HG03196 (cell line): ENCODE results near the gene DOK6.

ENCODE experiments used
- ATAC-seq: cut with Tn5 transposase; IDR thresholded peaks from one replicate; pipeline ENCODE4 v1.9.1; 2021; ENCODE audit not compliant: unreplicated experiment

DOK6 gene

DNA sequence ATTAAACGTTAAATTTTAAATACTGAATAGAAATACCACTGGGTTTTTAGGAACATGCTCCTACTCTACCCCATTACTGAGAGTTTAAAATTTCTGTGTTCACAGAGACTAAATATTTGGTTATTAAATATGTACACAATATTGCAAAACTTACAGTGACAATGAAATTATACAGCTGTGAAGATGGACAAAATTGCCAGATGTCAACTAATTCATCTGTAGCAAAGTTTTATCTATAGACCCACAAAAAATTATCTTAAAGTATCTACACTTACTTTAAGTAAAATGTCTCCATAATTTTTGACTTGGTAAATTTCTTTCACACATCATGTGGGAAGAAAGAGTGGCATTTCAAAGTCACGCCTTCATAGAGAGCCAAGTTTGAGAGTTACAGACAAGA is 333.8 kb downstream of the DOK6 start:
- no peak for ATAC-seq

DNA sequence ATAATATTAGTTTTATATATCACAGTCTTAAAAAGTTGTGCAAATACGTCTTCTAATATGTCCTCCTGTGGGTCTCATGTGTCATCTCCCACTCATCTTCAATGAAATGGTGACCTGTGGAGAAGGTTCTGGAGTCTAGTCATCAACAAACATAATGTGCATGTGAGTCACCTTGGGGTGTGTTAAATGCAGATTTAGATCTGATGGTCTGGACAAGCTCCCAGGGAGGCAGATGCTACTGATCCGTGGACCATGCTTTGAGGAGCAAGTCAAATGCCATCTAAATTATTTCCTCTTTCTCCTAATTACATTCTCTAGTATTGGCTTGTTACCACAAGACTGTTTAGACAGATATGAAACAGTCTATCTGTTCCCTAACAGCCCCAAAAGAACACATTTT is 336.0 kb downstream of the DOK6 start:
- ATAC-seq: no peak

DNA sequence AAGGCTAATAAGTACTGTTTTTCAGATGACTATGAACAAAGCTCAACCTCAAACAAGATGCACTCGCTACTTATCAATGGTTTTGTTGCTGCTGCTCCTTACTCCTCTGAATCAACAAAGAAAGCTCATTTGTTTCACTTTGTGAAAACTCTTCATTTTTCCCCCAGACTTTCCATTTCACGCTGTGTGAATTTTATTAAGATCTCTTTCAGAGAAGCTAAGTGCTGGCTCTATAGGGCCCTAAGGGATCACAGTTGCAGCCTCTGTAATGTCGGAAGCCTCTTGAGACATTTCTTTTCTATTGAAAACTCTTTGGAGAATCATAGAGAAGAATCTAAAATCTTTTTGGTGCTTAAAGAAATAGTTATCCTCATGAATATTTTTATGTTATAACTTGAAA is 337.2 kb downstream of the DOK6 start:
- no peak for ATAC-seq

DNA sequence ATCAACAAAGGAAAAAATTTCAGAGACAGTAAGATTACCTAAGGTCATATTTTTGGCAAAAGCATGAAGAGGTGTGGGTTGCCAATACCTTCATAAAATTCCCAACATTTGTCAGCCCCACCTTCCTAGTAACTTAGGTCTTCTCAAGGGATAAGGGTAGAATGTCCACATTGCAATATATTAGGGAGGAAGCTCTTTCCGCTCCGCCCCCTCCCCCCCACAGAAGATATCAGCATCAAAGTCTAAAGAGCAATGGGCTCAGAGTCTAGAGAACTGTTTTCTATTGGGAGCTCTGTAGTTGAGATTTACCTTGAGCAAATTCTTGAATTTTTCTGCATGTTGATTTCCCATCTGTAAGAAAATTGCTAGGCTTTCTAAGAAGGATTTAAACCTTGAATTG is 346.7 kb downstream of the DOK6 start:
- ATAC-seq: no peak

DNA sequence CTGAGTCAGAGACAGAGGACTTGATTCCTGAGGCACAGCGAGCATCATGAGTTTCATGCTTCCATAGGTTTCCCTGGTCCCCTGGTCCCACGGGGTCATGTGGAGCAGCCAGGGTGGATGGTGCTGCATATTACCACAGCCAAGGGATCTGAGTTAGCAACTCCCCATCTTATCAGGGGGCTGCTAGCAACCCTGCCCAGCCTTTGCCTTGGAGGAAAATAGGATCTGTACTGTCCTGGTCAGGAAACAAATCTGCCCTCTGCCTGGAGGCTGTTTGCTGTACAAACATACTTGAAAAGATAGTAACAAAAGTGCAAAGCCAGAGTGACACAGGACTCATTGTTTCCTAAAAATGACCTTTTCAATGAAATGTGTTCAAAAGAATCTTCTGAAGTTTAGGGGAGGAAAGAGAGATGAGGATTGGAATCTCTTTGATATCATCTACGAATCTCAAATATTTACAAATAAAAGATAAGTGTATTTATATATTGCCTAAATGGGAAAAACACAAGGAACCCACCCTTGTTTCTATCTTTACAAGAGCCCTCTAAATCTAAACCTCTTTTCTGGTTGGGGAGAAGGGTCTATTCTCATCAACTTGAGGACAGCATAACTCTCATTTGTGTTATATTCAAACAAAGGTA is 352.2 kb downstream of the DOK6 start:
- no peak for ATAC-seq

DNA sequence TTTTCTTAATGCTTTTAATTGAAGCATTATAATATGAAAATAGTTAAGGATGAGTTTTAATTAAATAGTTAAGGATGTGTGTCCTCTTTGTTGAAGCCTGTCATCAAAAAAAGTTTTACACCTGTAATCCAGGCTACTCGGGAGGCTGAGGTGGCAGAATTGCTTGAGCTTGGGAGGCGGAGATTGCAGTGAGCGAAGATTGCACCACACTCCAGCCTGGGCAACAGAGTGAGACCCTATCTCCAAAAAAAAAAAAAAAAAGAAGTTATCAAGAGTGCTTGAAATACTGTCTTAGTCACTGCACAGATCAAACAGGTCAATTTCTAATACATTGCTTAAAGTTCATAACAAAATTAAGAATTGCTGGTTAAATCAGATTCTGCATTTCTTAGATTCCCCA is 353.4 kb downstream of the DOK6 start:
- ATAC-seq: no peak

DNA sequence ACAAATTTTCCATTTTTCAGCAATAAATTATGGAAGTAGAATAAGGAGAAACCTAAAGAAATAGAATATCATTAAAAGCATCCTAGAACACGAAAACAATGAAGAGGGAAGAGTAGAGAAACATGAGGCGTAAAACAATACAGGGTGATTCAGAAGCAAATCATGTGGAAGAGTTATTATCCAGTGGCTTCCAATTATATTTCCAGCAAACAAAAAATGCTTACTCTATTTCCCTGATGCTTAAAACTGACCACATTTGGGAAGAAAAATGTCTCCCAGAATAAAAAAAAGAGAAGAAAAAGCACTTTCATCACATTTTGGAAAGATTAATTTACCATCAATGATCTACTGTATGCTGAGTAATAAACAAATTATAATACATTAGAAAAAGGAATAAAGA is 354.4 kb downstream of the DOK6 start:
- ATAC-seq: no peak

DNA sequence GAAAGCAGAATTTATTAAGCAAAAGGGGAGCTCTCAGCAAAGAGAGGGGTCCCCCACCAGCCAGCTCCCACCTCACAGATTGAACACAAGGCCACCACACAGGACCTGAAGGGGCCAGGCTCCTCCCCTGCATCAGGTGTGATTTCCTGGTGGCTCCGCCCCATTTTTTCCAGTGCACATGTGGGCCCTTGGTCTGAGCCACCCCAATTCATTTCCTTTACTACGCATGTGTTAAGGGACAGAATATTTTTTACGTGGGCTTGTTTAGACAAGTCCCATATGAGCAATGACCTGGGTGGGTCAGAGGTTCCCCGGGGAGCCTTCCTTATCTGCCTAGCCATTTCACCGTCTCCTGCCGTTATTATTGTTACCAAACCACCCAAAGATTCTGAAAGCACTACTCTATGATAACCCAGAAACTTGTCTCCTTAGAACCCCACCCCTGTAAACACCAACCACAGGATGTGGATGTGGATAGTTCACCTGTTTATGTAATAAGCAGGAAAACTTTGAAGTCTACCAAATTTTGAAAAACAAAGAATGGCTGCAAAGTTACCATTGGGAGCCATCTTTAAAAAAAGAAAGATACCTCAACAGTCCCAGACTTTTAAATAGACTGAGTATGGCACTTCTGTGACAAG is 355.3 kb downstream of the DOK6 start:
- ATAC-seq: no peak

DNA sequence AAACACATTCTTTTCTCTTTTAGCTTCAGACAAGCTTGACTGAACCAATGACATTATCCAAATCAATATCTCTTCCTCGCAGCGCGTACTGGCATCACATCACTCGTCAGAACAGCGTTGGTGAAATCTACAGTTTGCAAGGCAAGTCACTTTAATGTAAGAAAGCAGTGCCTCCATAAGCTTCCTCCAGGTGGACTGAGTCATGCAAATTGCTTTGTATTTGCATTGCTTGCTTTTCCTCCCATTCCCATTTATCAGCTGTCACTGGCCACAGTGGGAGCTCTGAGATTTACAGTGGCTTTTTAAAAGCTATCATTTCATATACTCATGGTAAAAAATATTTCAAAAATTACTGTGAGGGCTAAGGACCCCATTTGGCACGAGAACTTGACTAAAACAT is 357.0 kb downstream of the DOK6 start:
- no peak for ATAC-seq

DNA sequence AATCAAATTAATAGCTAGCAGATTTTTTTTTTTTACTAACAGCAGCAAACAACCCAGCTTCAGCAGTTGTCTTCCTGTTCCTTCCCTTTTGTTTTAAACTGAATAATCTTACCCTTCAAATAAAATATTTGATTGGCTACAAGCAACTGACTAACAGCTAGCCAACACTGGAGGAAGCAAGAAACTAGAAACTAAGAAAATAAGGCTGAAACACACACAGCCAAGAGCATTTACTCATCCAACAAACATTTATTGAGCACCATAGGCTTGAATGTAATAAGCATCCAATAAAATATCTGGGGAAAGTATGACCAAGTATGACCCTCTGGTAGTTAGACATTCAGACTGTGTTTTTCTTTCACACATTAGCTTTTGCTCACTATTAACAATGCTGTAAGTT is 357.8 kb downstream of the DOK6 start:
- no peak for ATAC-seq

DNA sequence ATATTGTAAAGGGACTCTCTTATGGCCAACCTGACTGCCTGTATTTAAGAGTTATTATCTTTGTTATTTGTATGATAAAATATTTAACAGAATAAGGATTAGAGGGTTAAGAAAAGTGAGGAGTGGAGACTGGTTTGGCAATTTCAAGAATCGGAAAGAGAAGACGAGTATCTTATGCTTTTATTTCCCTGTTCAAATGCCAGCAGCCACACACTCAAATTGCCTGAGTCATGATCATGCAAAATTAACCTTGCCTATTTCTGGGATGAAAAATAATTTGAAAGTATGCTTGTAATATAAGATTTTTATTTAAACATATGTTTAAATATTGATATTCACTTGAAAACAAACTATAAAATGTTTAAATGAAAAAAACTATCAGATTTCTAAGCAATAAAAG is 358.4 kb downstream of the DOK6 start:
- no peak for ATAC-seq

DNA sequence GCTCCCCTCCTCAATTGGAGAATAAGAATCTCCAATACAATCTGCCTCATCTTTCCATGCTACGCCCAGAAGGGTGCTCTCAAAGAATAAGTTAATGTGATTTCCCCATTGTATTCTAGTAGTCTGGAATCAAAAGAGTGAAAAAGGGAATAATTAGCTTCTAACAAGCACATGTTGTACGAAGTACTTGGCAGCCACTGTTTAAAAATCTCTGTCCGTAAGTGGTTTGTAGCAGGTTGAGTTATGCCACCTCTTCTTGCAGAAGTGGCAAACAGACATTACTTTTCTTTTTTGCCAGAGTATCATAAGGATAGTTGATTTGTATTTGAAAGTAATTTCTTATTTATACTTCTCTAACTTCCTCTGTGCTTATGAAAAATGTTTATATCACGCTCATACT is 362.3 kb downstream of the DOK6 start:
- no peak for ATAC-seq

DNA sequence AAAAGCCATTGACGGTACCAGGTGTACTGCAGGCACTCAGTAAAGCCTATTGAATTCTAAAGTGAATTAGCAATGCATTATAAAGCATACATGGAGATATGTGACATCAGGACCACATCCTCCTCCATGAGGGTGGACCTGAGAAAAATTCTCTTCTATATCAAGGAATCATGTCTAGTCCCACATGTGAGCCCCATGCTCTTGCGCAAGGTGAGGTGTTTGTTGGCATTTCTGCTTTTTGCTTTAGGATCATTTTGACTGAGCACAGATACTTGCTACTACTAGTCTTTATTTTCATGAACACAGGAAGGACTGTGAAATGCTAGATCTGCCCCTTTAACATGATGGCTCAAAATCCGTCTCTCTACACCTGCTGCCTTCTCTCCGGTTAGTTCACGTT is 363.1 kb downstream of the DOK6 start:
- no peak for ATAC-seq

DNA sequence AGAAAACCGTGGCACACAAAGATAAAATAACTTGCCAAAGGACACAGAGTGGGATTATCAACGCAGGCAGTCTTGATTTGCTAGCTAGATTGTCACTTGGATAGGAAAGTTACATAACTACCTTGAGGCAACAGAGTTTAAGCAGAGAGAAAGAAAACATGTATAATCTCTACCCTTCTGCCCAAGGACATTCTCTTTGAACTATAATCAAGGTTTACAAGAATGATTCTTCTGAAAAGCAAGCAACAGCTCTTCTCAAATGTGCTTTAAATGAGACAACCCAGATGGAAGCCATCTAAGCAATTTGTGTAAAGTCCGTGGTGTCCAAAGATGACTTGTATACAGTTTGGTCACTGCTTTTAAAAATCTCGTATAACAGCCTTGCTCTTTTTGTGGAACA is 369.6 kb downstream of the DOK6 start:
- ATAC-seq: no peak

DNA sequence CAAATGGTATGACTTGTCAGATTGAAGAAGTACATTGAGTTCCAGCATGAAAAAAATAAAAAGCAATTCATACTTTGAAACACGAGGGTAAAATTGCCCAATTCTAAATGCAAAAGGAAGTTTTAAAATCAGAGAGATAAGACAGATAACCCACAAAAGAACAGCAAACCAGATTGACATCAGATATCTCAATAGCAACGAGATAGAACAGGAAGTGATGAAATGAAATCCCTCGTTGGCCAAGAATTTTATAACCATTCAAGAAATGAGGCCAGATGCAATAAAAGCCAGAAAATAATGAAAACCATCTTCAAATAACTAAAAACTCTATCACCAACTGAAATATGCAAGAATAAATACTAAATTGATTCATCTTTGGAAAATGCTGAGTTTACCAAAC is 374.1 kb downstream of the DOK6 start:
- ATAC-seq: no peak

DNA sequence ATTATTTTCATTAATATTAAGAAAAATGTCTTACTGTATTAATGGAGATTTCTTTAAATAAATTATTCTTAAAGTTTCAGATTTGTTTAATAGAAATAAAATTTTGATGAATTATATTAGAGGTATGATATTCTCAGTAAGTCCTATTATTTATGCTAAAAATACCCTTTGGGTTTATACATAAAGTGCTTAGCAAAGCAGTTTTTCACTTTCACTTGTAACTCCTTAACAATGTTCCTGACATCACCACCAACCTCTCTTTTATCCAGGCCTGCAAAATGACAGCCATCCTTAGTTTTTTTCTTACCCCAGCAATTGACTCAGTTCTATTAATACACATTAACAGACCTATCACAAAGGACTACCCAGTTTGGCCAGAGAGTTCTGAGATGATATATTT is 376.6 kb downstream of the DOK6 start:
- ATAC-seq: no peak

DNA sequence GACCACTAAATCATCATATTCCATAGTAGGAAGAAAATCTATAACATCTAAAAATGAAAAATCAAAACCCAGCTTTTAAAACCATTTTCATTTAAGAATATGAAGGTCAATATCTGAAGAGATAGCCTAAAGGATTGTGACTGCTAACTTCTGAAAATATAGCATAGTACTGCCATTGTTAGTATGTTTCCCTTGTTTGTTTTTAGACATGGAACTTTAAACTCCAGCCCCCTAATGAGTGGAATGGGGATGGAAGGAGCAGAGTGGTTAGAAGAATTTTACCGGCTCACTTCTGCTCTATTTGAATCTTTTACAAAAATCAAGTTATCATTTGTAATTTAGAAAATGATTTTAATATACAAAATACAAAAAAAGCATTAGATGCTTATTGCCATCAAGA is 378.0 kb downstream of the DOK6 start:
- ATAC-seq: no peak

DNA sequence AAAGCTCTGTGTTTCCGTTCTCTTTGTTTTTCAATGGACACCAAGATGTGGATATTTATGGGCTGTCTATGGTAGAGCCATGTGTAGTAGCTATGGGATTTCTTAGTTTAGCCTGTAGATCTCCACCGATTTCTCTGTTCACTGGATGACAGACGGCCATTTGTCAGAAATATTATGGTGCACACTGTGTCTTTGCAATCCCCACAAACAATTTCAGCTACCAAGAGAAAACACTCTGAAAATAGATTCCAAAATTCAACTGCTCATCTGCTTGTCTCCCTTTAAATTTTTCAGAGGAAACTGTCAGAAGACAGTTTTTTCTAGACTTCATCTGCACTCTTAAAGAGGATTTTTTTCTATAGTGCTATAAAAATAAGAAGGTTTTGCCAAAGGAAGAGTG is 380.2 kb downstream of the DOK6 start:
- ATAC-seq: no peak

DNA sequence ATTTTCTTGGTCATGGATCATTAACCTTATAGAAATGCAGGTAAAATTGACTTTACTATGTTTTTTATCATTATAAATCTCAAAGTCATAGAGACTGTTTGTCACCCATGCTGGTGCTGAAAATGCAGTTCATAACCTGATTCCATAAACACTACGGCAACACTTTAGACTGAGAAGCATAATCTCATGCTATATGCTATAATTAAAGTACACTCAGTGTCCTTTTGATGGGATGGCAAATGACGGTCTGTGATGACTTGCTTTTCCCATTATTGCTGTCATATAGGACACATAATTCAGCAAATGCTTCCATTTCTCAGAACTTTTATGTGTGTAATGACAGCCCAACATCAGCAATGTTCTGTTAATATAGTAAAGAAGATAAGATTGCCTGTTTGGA is 384.1 kb downstream of the DOK6 start:
- no peak for ATAC-seq

DNA sequence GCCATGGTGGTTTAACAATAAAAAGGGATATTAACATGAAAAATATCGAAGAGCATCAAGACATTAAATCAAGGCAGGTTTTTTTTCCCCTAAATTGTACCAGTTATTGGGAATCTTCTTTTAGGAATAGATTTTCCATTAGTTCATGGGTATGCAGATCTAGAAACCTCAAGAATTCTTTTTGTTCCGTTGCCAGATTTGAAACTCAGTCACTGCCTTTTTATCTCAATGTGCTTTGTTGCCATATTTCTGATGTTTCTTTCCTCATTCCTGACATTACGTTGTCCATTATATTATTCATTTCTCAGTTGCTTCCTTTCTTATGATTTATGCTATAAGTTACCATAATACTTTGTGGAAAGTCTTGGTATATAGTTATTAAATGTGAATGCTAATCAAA is 384.8 kb downstream of the DOK6 start:
- ATAC-seq: no peak

DNA sequence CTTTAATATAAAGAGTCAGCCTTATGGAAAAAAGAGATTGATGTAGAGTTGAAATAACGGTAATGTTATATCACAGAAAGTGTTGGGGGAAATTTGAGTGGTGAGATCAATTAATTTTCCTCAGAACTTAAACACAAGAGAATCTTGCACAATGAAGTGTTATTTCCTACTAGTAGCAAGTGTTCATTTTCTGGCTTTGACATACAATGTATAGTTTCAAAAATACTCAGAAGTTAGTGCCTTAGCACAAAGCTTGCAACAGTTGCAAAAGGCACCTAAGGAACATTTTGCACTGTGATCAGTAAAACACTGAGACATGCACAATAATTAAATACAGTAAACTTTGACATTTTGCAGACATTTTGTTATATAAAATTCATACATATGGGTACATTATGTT is 385.7 kb downstream of the DOK6 start:
- no peak for ATAC-seq

DNA sequence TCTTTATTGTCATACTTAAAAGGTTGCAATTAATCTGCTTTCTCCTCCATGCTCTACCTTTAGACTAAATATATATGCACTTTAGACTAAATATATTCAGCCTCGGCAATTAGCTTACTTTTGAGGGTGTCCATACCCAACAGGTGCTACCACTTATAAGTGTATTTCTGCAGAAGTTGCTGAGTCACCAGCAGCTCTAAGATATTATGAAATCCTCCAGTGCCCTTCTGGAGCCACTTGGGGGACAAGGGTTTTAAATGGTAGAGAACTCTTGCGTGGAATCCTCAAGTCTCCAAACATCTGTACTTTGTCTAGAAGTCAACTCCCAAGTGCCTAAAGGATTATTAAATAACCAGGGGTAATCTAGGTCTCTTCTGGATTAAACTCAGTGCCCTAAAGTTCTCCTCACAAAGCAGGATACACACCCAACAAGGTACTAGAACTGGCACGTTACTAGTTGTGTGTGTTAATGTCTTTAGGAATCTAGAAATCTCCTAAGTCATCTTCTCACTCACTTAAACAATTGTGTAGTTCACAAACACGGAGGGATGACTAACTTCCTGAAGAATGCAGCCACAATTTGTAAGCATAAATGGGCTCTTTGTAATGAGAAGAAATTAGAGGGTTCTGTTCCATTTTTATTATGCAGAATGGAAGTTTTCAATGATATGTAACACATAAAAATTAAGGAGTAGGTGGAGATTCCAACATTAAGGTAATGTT is 387.3 kb downstream of the DOK6 start:
- ATAC-seq: no peak

DNA sequence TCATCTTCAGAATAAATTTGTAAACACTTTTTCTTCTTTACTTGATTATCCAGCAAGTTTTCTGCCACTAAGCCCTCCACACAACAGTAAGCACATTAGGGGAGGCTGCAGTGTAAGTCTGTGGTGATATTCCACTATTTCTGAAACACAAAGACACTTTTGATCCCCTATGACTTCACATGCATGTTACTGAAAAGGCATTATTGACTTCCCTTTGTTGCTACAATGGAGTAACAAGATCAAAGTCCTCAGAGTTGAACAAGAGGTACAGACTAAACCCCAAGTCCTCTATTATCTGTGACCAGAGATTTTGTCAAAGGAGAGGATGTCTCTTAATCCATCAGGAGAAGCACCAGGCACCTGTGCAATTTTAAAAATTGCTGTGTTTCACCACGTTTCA is 389.1 kb downstream of the DOK6 start:
- no peak for ATAC-seq
